ENCODE data around the gene PEDS1.

Gene PEDS1

DNA sequence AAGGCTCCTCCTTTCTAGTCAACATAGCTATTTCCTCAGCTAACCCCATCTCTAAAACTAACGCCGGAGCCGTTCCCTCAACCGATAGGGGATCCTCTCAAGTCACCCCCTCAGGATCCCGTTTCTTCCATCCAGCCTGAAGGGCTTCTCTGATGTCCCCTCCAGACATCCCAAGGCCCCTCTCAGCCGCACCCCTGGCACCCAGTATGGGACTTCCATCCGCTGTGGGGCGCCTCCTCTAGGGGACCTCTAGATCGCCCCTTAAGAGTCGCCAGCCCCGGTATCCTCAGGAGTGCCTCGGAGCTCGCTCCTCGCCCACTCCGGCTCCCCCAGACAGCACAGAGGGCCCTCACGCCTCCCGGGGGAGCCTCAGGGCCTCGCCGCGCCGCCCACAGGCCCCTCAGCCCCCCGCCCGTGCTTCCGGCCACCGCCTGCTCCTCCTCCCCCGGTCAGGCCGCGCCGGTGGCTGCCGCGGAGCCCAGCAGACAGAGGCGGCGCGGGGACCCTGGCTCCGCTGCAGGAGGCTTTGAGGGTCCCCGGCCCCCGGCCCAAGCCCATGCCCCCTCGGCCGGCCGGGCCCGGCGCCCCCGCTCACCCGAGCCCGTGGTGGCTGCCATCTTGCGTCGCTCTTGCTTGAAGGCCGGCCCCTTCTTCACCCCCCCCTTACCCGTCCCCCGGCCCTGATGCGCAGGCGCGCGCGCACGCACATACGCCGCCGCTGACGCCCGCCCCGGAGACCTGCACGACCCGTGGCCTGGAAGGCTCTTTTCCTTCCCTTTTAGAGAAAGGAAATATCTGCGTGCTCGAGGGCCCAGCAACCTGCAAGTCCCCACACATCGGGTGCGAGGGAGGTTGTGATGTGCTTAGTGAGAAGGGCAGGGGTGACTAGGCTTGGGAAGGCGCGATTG is 40.8 kb downstream of the PEDS1 start, which contains the start of gene UBE2V1 (continued):
- TF ChIP-seq ZFP37 (tag by site-specific recombination; IDR thresholded peaks at IDR 0.05) (0 out of 2 replicates have a peak, but pooled peaks have one; percentile 23), ZNF776 (tag by site-specific recombination; IDR thresholded peaks at IDR 0.05; ENCODE audit: borderline replicate concordance) (no peak), ZFP41 (tag by site-specific recombination; IDR thresholded peaks at IDR 0.05; ENCODE audit: borderline replicate concordance) (no peak), PRDM1 (tag by site-specific recombination; IDR thresholded peaks at IDR 0.05) (peak; percentile 67; the same call in 1 of the 2 replicates), ZNF335 (tag by site-specific recombination; conservative IDR thresholded peaks at IDR 0.05) (peak; percentile 82), ZNF843 (tag by site-specific recombination; IDR thresholded peaks at IDR 0.05) (no peak), GLIS2 (tag by site-specific recombination; IDR thresholded peaks at IDR 0.05) (peak; percentile 89), ZNF768 (tag by site-specific recombination; IDR thresholded peaks at IDR 0.05) (no peak), KLF8 (tag by site-specific recombination; IDR thresholded peaks at IDR 0.05) (0 out of 2 replicates have a peak, but pooled peaks have one; percentile 9), SCRT1 (tag by site-specific recombination; IDR thresholded peaks at IDR 0.05; ENCODE audit: borderline replicate concordance) (no peak), GLIS1 (tag by site-specific recombination; IDR thresholded peaks at IDR 0.05) (peak; percentile 58; the same call in 1 of the 2 replicates), ZSCAN30 (tag by site-specific recombination; IDR thresholded peaks at IDR 0.05) (peak; percentile 56; the same call in 1 of the 2 replicates), EGR2 (tag by site-specific recombination; IDR thresholded peaks at IDR 0.05; ENCODE audit: low read depth) (peak; percentile 59; the same call in 1 of the 2 replicates), YY1 (tag by site-specific recombination; IDR thresholded peaks at IDR 0.05) (peak; percentile 63; the same call in 1 of the 2 replicates), SP3 (tag by site-specific recombination; IDR thresholded peaks at IDR 0.05) (no peak; the same call in 1 of the 2 replicates), ZIC2 (tag by site-specific recombination; IDR thresholded peaks at IDR 0.05) (peak; percentile 42; the same call in 1 of the 2 replicates), ZFHX2 (tag by site-specific recombination; conservative IDR thresholded peaks at IDR 0.05) (peak; percentile 93), YY2 (tag by site-specific recombination; IDR thresholded peaks at IDR 0.05) (peak; percentile 56; the same call in 1 of the 2 replicates), ZNF2 (tag by site-specific recombination; IDR thresholded peaks at IDR 0.05) (peak; percentile 14; the same call in 1 of the 2 replicates)
- TF ChIP-seq, protein P1, sequence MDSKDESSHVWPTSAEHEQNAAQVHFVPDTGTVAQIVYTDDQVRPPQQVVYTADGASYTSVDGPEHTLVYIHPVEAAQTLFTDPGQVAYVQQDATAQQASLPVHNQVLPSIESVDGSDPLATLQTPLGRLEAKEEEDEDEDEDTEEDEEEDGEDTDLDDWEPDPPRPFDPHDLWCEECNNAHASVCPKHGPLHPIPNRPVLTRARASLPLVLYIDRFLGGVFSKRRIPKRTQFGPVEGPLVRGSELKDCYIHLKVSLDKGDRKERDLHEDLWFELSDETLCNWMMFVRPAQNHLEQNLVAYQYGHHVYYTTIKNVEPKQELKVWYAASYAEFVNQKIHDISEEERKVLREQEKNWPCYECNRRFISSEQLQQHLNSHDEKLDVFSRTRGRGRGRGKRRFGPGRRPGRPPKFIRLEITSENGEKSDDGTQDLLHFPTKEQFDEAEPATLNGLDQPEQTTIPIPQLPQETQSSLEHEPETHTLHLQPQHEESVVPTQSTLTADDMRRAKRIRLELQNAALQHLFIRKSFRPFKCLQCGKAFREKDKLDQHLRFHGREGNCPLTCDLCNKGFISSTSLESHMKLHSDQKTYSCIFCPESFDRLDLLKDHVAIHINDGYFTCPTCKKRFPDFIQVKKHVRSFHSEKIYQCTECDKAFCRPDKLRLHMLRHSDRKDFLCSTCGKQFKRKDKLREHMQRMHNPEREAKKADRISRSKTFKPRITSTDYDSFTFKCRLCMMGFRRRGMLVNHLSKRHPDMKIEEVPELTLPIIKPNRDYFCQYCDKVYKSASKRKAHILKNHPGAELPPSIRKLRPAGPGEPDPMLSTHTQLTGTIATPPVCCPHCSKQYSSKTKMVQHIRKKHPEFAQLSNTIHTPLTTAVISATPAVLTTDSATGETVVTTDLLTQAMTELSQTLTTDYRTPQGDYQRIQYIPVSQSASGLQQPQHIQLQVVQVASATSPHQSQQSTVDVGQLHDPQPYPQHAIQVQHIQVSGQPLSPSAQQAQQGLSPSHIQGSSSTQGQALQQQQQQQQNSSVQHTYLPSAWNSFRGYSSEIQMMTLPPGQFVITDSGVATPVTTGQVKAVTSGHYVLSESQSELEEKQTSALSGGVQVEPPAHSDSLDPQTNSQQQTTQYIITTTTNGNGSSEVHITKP (tag by site-specific recombination; IDR thresholded peaks at IDR 0.05) = 0 out of 2 replicates have a peak, but pooled peaks have one; percentile 13
- TF ChIP-seq, protein P2, sequence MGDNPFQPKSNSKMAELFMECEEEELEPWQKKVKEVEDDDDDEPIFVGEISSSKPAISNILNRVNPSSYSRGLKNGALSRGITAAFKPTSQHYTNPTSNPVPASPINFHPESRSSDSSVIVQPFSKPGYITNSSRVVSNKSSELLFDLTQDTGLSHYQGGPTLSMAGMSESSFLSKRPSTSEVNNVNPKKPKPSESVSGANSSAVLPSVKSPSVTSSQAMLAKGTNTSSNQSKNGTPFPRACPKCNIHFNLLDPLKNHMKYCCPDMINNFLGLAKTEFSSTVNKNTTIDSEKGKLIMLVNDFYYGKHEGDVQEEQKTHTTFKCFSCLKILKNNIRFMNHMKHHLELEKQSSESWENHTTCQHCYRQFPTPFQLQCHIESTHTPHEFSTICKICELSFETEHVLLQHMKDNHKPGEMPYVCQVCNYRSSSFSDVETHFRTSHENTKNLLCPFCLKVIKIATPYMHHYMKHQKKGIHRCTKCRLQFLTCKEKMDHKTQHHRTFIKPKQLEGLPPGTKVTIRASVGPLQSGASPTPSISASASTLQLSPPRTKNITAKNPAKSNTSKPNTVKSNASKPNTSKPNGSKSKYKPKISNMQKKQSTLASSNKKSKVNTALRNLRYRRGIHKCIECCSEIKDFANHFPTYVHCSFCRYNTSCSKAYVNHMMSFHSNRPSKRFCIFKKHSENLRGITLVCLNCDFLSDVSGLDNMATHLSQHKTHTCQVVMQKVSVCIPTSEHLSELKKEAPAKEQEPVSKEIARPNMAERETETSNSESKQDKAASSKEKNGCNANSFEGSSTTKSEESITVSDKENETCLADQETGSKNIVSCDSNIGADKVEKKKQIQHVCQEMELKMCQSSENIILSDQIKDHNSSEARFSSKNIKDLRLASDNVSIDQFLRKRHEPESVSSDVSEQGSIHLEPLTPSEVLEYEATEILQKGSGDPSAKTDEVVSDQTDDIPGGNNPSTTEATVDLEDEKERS (tag by site-specific recombination; IDR thresholded peaks at IDR 0.05) = no peak
- TF ChIP-seq, protein P3, sequence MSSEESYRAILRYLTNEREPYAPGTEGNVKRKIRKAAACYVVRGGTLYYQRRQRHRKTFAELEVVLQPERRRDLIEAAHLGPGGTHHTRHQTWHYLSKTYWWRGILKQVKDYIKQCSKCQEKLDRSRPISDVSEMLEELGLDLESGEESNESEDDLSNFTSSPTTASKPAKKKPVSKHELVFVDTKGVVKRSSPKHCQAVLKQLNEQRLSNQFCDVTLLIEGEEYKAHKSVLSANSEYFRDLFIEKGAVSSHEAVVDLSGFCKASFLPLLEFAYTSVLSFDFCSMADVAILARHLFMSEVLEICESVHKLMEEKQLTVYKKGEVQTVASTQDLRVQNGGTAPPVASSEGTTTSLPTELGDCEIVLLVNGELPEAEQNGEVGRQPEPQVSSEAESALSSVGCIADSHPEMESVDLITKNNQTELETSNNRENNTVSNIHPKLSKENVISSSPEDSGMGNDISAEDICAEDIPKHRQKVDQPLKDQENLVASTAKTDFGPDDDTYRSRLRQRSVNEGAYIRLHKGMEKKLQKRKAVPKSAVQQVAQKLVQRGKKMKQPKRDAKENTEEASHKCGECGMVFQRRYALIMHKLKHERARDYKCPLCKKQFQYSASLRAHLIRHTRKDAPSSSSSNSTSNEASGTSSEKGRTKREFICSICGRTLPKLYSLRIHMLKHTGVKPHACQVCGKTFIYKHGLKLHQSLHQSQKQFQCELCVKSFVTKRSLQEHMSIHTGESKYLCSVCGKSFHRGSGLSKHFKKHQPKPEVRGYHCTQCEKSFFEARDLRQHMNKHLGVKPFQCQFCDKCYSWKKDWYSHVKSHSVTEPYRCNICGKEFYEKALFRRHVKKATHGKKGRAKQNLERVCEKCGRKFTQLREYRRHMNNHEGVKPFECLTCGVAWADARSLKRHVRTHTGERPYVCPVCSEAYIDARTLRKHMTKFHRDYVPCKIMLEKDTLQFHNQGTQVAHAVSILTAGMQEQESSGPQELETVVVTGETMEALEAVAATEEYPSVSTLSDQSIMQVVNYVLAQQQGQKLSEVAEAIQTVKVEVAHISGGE (tag by site-specific recombination; conservative IDR thresholded peaks at IDR 0.05; ENCODE audit: low read depth) = peak; percentile 20; the same call in 1 of the 2 replicates
- TF ChIP-seq, protein P4, sequence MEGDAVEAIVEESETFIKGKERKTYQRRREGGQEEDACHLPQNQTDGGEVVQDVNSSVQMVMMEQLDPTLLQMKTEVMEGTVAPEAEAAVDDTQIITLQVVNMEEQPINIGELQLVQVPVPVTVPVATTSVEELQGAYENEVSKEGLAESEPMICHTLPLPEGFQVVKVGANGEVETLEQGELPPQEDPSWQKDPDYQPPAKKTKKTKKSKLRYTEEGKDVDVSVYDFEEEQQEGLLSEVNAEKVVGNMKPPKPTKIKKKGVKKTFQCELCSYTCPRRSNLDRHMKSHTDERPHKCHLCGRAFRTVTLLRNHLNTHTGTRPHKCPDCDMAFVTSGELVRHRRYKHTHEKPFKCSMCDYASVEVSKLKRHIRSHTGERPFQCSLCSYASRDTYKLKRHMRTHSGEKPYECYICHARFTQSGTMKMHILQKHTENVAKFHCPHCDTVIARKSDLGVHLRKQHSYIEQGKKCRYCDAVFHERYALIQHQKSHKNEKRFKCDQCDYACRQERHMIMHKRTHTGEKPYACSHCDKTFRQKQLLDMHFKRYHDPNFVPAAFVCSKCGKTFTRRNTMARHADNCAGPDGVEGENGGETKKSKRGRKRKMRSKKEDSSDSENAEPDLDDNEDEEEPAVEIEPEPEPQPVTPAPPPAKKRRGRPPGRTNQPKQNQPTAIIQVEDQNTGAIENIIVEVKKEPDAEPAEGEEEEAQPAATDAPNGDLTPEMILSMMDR (tag by site-specific recombination; IDR thresholded peaks at IDR 0.05) = 0 out of 2 replicates have a peak, but pooled peaks have one; percentile 56
- TF ChIP-seq, protein P5, sequence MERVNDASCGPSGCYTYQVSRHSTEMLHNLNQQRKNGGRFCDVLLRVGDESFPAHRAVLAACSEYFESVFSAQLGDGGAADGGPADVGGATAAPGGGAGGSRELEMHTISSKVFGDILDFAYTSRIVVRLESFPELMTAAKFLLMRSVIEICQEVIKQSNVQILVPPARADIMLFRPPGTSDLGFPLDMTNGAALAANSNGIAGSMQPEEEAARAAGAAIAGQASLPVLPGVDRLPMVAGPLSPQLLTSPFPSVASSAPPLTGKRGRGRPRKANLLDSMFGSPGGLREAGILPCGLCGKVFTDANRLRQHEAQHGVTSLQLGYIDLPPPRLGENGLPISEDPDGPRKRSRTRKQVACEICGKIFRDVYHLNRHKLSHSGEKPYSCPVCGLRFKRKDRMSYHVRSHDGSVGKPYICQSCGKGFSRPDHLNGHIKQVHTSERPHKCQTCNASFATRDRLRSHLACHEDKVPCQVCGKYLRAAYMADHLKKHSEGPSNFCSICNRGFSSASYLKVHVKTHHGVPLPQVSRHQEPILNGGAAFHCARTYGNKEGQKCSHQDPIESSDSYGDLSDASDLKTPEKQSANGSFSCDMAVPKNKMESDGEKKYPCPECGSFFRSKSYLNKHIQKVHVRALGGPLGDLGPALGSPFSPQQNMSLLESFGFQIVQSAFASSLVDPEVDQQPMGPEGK (tag by site-specific recombination; IDR thresholded peaks at IDR 0.05) = peak; percentile 77
